GM13977 (cell line): Measurements from ENCODE around the gene LOXHD1.

Experiments
- DNase-seq: peaks from one replicate; pipeline ENCODE4 v3.0.0; 2012; ENCODE audit warnings: low spot score
- in situ Hi-C: fragments of 300-500 bp; cut with MboI; formaldehyde crosslinking; loops from one replicate; pipeline ENCODE4 v1.12.0; 2022; ENCODE audit warnings: low sequenced_read_pairs, low pct_unique_long_range_greater_than_20kb, mixed read lengths, inconsistent platforms; ENCODE audit not compliant: unreplicated experiment
- TF ChIP-seq, protein P1 (sequence below): IDR thresholded peaks from 2 replicates; pipeline ENCODE4 v1.5.1; 2012; ENCODE audit warnings: mild to moderate bottlenecking, control low read depth; ENCODE audit not compliant: insufficient read depth; ENCODE audit errors: extremely low read depth, missing control alignments

Gene LOXHD1

DNA sequence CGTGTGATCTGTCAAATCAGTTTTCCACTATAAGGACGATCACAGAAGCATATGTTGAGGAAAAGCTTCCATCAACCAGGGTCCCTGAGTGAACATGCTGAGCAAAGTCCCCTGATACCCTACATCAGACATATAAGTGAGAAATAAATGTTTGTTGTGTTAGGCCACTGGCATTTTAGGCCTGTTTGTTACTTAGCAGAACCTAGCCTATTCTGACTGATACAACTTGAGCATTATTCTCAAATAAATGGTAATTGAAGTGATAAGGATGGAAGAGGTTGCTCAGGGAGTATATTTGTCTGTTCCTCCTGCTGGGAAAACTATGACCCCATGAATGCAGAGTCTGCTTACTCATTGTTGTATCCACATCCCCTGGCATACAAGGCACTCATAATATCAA, 106.4 kb downstream of the LOXHD1 start:
- no peak for DNase-seq
- in situ Hi-C loops = no loop called here

DNA sequence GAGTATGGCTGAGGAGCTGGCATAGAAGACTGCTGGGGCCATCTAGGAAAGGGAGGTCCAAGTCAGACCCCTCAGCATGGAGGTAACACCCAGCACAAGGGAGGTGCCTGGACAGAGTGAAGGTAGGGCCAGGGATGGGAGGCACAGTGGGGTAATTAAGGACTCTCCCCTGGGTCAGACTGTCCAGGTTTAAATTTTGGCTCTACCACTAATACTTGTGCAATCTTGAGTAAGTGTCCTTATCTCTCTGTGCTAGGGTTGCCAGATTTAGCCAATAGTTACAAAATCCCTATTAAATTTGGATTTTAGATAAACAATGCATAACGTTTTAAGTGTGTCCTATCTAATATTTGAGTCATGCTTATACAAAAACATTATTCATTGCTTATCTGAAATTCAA, 109.5 kb downstream of the LOXHD1 start:
- in situ Hi-C loops = no loop called here
- TF ChIP-seq, protein P1, sequence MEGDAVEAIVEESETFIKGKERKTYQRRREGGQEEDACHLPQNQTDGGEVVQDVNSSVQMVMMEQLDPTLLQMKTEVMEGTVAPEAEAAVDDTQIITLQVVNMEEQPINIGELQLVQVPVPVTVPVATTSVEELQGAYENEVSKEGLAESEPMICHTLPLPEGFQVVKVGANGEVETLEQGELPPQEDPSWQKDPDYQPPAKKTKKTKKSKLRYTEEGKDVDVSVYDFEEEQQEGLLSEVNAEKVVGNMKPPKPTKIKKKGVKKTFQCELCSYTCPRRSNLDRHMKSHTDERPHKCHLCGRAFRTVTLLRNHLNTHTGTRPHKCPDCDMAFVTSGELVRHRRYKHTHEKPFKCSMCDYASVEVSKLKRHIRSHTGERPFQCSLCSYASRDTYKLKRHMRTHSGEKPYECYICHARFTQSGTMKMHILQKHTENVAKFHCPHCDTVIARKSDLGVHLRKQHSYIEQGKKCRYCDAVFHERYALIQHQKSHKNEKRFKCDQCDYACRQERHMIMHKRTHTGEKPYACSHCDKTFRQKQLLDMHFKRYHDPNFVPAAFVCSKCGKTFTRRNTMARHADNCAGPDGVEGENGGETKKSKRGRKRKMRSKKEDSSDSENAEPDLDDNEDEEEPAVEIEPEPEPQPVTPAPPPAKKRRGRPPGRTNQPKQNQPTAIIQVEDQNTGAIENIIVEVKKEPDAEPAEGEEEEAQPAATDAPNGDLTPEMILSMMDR = no peak
- no peak for DNase-seq

More for the DNA sequence above, 106.4 kb downstream of the LOXHD1 start:
- TF ChIP-seq, protein P1 = no peak

DNA sequence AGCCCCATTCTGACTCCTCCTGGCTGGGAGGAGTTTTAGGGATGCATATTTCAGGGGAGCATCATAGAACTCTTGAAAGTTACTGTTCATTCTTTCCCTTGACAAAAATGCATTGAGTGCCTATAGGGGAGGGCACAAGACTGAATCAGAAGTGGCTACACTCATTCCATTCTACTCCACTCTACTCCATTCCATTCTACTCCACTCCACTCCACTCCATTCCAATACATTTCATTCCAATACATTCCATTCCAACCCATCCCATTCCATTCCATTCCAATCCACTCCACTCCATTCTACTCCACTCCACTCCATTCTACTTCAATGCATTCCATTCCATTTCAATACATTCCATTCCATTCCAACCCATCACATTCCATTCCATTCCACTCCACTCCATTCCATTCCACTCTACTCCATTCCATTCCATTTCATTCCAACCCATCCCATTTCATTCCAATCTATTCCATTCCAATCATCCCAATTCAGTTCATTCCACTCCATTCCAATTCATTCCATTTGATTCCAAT, 110.8 kb downstream of the LOXHD1 start:
- in situ Hi-C loops = no loop called here
- TF ChIP-seq, protein P1 = no peak
- DNase-seq = no peak

DNA sequence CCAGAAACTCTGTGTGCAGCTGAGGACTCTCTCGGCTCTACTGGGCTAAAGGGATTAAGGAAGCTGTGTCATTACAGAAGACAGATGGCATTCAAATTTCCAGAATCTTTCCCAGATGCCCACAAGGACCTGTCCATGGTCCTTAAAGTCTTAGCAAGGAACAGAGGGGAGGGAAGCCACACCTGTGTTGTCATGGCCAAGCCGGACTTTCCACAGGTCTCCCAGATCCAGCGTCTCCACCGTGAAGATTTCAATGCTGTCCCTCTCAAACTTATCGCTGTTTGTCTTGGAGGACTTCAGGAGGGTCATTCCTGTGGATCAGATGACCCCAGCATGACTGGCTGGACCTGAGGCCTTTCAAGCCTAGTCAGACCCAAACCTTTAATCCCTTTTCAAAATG, 114.5 kb downstream of the LOXHD1 start:
- TF ChIP-seq, protein P1 = no peak
- in situ Hi-C loops = no loop called here
- DNase-seq = no peak

DNA sequence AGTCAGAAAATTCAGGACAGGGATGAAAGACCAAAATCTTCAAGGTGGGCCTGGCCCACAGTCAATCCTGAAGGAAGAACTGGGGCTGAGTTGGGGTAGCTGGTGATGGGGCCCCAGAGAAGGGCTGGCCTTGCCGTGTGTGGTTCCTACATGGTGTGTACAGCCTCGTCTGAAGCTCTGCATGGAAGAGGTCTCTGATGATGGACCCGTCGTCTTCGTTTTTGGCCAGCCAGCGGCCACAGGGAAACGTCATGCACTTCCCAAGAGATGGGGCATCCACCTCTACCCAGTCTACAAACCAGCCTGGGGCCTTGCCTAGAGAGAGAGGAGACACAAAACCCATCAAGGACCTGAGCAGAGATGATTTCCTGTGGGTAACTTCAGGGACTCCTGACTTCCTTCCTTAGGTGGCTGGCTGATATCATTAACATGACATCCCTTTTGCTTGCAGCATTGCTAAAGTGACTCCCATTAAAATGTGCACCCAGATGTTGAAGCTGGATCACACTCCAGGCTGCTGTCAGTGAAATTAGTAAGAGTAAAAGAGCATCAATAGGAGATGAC, 115.3 kb downstream of the LOXHD1 start:
- TF ChIP-seq, protein P1 = no peak
- no peak for DNase-seq
- in situ Hi-C loops = no loop called here

DNA sequence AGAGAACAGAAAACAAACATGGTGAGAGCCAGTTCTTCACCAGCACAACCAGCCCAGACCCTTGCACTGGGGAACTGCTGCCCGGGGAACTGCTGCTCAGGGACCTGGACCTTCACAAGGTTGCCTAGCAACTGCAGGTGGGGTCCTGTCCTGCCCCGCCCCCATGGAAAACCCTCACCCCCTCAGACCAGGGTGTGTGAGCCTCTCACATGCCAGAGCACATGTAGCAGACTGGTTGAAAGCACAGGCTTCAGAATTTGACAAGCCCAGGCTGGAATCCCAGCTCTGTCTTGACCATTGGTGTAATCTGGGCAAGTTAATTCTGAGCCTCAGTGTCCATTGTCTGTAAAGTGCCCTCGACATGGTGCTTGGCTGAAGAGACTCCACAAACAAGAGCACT, 118.6 kb downstream of the LOXHD1 start:
- DNase-seq = no peak
- in situ Hi-C loops = no loop called here
- TF ChIP-seq, protein P1 = no peak
